Measurements from ENCODE around the gene DMRT3. TPM values are rescaled to one million over a fixed set of nuclear protein-coding genes. Genes with fewer than 3 reads are reported as not detected.

Gene DMRT3
- total and polyA plus RNA-seq, 10 of the 15 experiments (the other 5 are each of a cell fraction or from before 2014, with no cell fraction given): 0.06 to 0.11 TPM; not detected in 8

DNA sequence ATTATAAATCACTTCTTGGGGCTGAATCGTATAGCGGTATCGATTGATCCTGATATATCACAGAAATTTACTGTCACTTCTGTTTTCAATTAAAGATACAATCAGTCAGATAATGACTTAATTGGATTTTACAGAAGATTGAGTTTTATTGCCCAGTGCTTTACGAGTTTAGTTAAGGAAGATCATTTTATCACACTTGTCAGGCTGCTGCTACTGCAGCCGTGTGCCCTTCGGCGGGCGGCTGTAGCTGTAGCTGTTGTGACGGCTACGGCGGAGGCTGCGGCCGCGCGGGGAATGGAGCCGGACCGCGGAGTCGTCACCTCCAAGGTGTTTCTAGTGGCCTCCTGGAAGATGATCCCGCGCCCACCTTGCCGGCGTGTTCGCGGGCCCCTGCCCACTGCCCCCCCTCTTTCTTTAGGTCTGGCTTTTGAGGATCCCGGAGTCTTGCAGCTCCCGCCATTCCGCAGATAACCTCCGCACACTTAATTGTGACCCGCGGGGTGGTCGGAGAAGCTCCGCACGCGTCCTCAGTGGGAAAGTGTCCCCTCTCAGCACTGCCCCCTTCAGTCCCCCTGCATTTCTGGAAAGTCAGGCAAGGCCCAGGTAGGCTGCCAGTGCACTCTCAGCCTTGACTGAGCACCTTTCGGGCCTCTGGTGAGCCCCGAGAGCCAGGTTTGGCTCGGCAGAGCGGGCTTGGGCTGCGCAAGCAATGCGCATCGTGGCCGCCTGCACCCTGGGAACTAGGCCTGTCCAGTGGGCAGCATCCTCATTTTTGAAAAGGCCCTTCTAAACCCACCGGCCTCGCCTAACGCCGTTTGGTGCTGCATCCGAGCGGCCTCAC lies 6.9 kb upstream of the DMRT3 start (continued):
- TF ChIP-seq SPI1 (IDR thresholded peaks at IDR 0.05; ENCODE audit: borderline replicate concordance, insufficient read depth, low read depth, low read length) (no peak), NFIC (IDR thresholded peaks at IDR 0.05; ENCODE audit: low read depth, low read length) (no peak), CBX3 (IDR thresholded peaks at IDR 0.05; ENCODE audit: borderline replicate concordance, low read depth) (no peak), BCL11A (IDR thresholded peaks at IDR 0.05; ENCODE audit: low read depth, low read length) (no peak), MEF2B (IDR thresholded peaks at IDR 0.05; ENCODE audit: partially characterized antibody, poor library complexity, severe bottlenecking) (no peak)
- TF ChIP-seq, protein P1, sequence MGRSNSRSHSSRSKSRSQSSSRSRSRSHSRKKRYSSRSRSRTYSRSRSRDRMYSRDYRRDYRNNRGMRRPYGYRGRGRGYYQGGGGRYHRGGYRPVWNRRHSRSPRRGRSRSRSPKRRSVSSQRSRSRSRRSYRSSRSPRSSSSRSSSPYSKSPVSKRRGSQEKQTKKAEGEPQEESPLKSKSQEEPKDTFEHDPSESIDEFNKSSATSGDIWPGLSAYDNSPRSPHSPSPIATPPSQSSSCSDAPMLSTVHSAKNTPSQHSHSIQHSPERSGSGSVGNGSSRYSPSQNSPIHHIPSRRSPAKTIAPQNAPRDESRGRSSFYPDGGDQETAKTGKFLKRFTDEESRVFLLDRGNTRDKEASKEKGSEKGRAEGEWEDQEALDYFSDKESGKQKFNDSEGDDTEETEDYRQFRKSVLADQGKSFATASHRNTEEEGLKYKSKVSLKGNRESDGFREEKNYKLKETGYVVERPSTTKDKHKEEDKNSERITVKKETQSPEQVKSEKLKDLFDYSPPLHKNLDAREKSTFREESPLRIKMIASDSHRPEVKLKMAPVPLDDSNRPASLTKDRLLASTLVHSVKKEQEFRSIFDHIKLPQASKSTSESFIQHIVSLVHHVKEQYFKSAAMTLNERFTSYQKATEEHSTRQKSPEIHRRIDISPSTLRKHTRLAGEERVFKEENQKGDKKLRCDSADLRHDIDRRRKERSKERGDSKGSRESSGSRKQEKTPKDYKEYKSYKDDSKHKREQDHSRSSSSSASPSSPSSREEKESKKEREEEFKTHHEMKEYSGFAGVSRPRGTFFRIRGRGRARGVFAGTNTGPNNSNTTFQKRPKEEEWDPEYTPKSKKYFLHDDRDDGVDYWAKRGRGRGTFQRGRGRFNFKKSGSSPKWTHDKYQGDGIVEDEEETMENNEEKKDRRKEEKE (IDR thresholded peaks at IDR 0.05): no peak
- TF ChIP-seq, protein P2, sequence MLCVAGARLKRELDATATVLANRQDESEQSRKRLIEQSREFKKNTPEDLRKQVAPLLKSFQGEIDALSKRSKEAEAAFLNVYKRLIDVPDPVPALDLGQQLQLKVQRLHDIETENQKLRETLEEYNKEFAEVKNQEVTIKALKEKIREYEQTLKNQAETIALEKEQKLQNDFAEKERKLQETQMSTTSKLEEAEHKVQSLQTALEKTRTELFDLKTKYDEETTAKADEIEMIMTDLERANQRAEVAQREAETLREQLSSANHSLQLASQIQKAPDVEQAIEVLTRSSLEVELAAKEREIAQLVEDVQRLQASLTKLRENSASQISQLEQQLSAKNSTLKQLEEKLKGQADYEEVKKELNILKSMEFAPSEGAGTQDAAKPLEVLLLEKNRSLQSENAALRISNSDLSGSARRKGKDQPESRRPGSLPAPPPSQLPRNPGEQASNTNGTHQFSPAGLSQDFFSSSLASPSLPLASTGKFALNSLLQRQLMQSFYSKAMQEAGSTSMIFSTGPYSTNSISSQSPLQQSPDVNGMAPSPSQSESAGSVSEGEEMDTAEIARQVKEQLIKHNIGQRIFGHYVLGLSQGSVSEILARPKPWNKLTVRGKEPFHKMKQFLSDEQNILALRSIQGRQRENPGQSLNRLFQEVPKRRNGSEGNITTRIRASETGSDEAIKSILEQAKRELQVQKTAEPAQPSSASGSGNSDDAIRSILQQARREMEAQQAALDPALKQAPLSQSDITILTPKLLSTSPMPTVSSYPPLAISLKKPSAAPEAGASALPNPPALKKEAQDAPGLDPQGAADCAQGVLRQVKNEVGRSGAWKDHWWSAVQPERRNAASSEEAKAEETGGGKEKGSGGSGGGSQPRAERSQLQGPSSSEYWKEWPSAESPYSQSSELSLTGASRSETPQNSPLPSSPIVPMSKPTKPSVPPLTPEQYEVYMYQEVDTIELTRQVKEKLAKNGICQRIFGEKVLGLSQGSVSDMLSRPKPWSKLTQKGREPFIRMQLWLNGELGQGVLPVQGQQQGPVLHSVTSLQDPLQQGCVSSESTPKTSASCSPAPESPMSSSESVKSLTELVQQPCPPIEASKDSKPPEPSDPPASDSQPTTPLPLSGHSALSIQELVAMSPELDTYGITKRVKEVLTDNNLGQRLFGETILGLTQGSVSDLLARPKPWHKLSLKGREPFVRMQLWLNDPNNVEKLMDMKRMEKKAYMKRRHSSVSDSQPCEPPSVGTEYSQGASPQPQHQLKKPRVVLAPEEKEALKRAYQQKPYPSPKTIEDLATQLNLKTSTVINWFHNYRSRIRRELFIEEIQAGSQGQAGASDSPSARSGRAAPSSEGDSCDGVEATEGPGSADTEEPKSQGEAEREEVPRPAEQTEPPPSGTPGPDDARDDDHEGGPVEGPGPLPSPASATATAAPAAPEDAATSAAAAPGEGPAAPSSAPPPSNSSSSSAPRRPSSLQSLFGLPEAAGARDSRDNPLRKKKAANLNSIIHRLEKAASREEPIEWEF (IDR thresholded peaks at IDR 0.05; ENCODE audit: insufficient replicate concordance, low read depth, low read length): no peak
- TF ChIP-seq, protein P3, sequence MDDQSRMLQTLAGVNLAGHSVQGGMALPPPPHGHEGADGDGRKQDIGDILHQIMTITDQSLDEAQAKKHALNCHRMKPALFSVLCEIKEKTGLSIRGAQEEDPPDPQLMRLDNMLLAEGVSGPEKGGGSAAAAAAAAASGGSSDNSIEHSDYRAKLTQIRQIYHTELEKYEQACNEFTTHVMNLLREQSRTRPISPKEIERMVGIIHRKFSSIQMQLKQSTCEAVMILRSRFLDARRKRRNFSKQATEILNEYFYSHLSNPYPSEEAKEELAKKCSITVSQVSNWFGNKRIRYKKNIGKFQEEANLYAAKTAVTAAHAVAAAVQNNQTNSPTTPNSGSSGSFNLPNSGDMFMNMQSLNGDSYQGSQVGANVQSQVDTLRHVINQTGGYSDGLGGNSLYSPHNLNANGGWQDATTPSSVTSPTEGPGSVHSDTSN (IDR thresholded peaks at IDR 0.05; ENCODE audit: insufficient replicate concordance, low read depth, low read length): no peak

All from GM12878 (cell line).